KBM-7 (cell line): ENCODE measurements around the gene RBM33.

Experiments
- DNase-seq: peaks from one replicate; pipeline ENCODE4 v3.0.0-alpha.2; 2015
- in situ Hi-C: fragments of 300-500 bp; cut with MboI; formaldehyde crosslinking; loops from 2 replicates; pipeline ENCODE4 v1.14.3; 2020; ENCODE audit warnings: low sequenced_read_pairs, low pct_unique_long_range_greater_than_20kb, mixed read lengths

RBM33 gene

GRCh38 chr7:155758348-155758747, 113.9 kb downstream of the RBM33 start:
- in situ Hi-C loops = loop anchor here (25.0 kb wide), 2 partner anchors 371 to 821 kb away; no protein-coding TSS in a partner anchor
- no peak for DNase-seq

GRCh38 chr7:155759740-155760430, 115.4 kb downstream of the RBM33 start:
- no peak for DNase-seq
- in situ Hi-C loops = loop anchor here (25.0 kb wide), 2 partner anchors 373 to 823 kb away; no protein-coding TSS in a partner anchor

- DNase-seq = peak; percentile 53
- in situ Hi-C loops = loop anchor here (25.0 kb wide), 2 partner anchors 374 to 824 kb away; no protein-coding TSS in a partner anchor
Measured at GRCh38 chr7:155761162-155761561, 116.7 kb downstream of the RBM33 start.

GRCh38 chr7:155762036-155762435, 117.6 kb downstream of the RBM33 start:
- DNase-seq = no peak

GRCh38 chr7:155762655-155763054, 118.2 kb downstream of the RBM33 start:
- DNase-seq = no peak
- in situ Hi-C loops = loop anchor here (25.0 kb wide), 2 partner anchors 375 to 825 kb away; no protein-coding TSS in a partner anchor

More at GRCh38 chr7:155762036-155762435, 117.6 kb downstream of the RBM33 start:
- in situ Hi-C loops = loop anchor here (25.0 kb wide), 2 partner anchors 375 to 825 kb away; no protein-coding TSS in a partner anchor

GRCh38 chr7:155763122-155763521, 118.7 kb downstream of the RBM33 start:
- no peak for DNase-seq
- in situ Hi-C loops = loop anchor here (25.0 kb wide), 2 partner anchors 376 to 826 kb away; no protein-coding TSS in a partner anchor

- in situ Hi-C loops = loop anchor here (25.0 kb wide), 2 partner anchors 377 to 827 kb away; no protein-coding TSS in a partner anchor
- DNase-seq = peak; percentile 78
Measured at GRCh38 chr7:155763691-155764437, 119.4 kb downstream of the RBM33 start.

GRCh38 chr7:155764438-155764793, 120.0 kb downstream of the RBM33 start:
- DNase-seq = peak; percentile 67
- in situ Hi-C loops = loop anchor here (25.0 kb wide), 2 partner anchors 377 to 827 kb away; no protein-coding TSS in a partner anchor

- DNase-seq = no peak
- in situ Hi-C loops = loop anchor here (25.0 kb wide), 2 partner anchors 378 to 828 kb away; no protein-coding TSS in a partner anchor
Measured at GRCh38 chr7:155765458-155765857, 121.0 kb downstream of the RBM33 start.

GRCh38 chr7:155766386-155766785, 121.9 kb downstream of the RBM33 start:
- DNase-seq = no peak
- in situ Hi-C loops = loop anchor here (25.0 kb wide), 2 partner anchors 379 to 829 kb away; no protein-coding TSS in a partner anchor

GRCh38 chr7:155766966-155767916, 122.8 kb downstream of the RBM33 start:
- DNase-seq = no peak
- in situ Hi-C loops = loop anchor here (25.0 kb wide), 2 partner anchors 380 to 830 kb away; no protein-coding TSS in a partner anchor

GRCh38 chr7:155769701-155770100, 125.2 kb downstream of the RBM33 start:
- in situ Hi-C loops = loop anchor here (25.0 kb wide), 2 partner anchors 382 to 832 kb away; no protein-coding TSS in a partner anchor

GRCh38 chr7:155770241-155770640, 125.8 kb downstream of the RBM33 start:
- in situ Hi-C loops = loop anchor here (25.0 kb wide), 2 partner anchors 383 to 833 kb away; no protein-coding TSS in a partner anchor
- DNase-seq = no peak

More at GRCh38 chr7:155769701-155770100, 125.2 kb downstream of the RBM33 start:
- DNase-seq = no peak

GRCh38 chr7:155773531-155773930, 129.1 kb downstream of the RBM33 start:
- in situ Hi-C loops = loop anchor here (25.0 kb wide), 2 partner anchors 386 to 836 kb away; no protein-coding TSS in a partner anchor

GRCh38 chr7:155774947-155775346, 130.5 kb downstream of the RBM33 start:
- no peak for DNase-seq
- in situ Hi-C loops = loop anchor here (25.0 kb wide), 3 partner anchors 388 to 1037 kb away; no protein-coding TSS in a partner anchor

More at GRCh38 chr7:155773531-155773930, 129.1 kb downstream of the RBM33 start:
- no peak for DNase-seq

- in situ Hi-C loops = loop anchor here (25.0 kb wide), 1 partner anchor 1037 kb away; no protein-coding TSS in a partner anchor
- DNase-seq = no peak
Measured at GRCh38 chr7:155775691-155776090, 131.2 kb downstream of the RBM33 start.

- no peak for DNase-seq
- in situ Hi-C loops = loop anchor here (25.0 kb wide), 1 partner anchor 1036 kb away; no protein-coding TSS in a partner anchor
Measured at GRCh38 chr7:155776606-155777005, 132.1 kb downstream of the RBM33 start.

GRCh38 chr7:155778349-155778748, 133.9 kb downstream of the RBM33 start:
- in situ Hi-C loops = loop anchor here (25.0 kb wide), 1 partner anchor 1034 kb away; no protein-coding TSS in a partner anchor
- no peak for DNase-seq
